HepG2 (cell line): ENCODE data around the gene THOC6.

Source experiments
- CAMTA2 ChIP-seq: sonication (generic); formaldehyde crosslinking; IDR thresholded peaks from 2 replicates; pipeline ENCODE4 v1.4.0; 2020; ENCODE audit warnings: mild to moderate bottlenecking, missing genetic modification reagents, borderline replicate concordance
- CEBPB ChIP-seq: IDR thresholded peaks from 2 replicates; pipeline ENCODE4 v1.6.1; 2011; ENCODE audit warnings: low read depth, low read length, improper control_type of control experiment, borderline replicate concordance
- GABPB1 ChIP-seq: IDR thresholded peaks from 2 replicates; pipeline ENCODE4 v1.6.1; 2016; ENCODE audit warnings: mild to moderate bottlenecking, missing genetic modification reagents, moderate library complexity, missing compliant biosample characterization
- HDAC2 ChIP-seq: sonication (generic); formaldehyde crosslinking; IDR thresholded peaks from 2 replicates; pipeline ENCODE4 v1.4.0; 2020; ENCODE audit warnings: missing genetic modification reagents
- KAT8 ChIP-seq: IDR thresholded peaks from 2 replicates; pipeline ENCODE4 v1.6.1; 2016; ENCODE audit warnings: missing genetic modification reagents, missing compliant biosample characterization
- MIER2 ChIP-seq: IDR thresholded peaks from 2 replicates; pipeline ENCODE4 v1.6.1; 2016; ENCODE audit warnings: missing biosample characterization, missing genetic modification reagents
- MYC ChIP-seq: sonication (generic); formaldehyde crosslinking; IDR thresholded peaks from 2 replicates; pipeline ENCODE4 v1.9.0; 2021; ENCODE audit warnings: missing genetic modification reagents, borderline replicate concordance
- POLR2A ChIP-seq, 2 experiments: IDR thresholded peaks; 2 replicates each; pipeline ENCODE4 v1.6.1; 2011; ENCODE audit warnings: low read depth in 2 of 2, low read length in 2 of 2, mild to moderate bottlenecking in 1 of 2, moderate library complexity in 1 of 2; ENCODE audit not compliant: insufficient read depth in 1 of 2
- SRSF9 ChIP-seq: fragments of 200-400 bp; formaldehyde crosslinking; IDR thresholded peaks from 2 replicates; pipeline ENCODE4 v1.6.1; 2018; ENCODE audit warnings: borderline replicate concordance, mild to moderate bottlenecking, low read depth, low read length; ENCODE audit not compliant: insufficient read depth, poor library complexity, severe bottlenecking
- ZNF331 ChIP-seq: sonication (generic); formaldehyde crosslinking; IDR thresholded peaks from 2 replicates; pipeline ENCODE4 v1.4.0; 2020; ENCODE audit warnings: missing genetic modification reagents
- TF ChIP-seq, protein P1 (sequence below): sonication (generic); formaldehyde crosslinking; IDR thresholded peaks from 2 replicates; pipeline ENCODE4 v1.5.0; 2020; ENCODE audit warnings: mild to moderate bottlenecking, missing genetic modification reagents, moderate library complexity
- TF ChIP-seq, protein P2 (sequence below): IDR thresholded peaks from 2 replicates; pipeline ENCODE4 v1.6.1; 2016
- TF ChIP-seq, protein P3 (sequence below): sonication (generic); formaldehyde crosslinking; IDR thresholded peaks from 2 replicates; pipeline ENCODE4 v1.4.0; 2020; ENCODE audit warnings: missing genetic modification reagents
- TF ChIP-seq, protein P4 (sequence below): sonication (generic); formaldehyde crosslinking; IDR thresholded peaks from 2 replicates; pipeline ENCODE4 v1.4.0; 2020; ENCODE audit warnings: missing genetic modification reagents

DNA sequence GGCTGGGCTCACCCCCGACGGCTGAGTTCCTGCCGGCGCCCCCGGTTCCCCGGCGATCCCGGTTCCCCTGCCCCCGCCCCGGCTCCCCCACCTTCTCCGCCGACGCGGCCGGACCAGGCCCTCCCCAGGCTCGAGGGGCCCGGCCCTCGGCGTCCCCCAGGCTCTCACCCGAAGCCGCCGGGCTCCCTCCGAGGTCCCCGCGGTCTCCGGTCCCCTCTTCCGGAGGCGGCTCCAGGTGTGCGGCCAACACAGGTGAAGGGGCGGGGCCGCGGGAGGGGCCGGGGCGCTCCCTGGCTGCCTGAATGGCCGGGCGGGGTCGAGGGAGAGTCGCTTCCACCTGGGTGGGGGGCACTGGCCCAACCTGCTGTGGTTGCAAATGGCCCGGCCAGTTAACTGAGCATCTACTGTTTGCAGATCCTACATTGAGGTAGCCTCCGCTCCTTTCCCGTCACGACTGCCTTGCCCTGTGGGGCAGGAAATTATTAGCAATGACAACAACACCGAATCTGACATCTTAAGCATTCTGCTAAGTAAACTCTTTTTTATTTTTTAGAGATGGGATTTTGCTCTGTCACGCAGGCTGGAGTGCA is 13.0 kb downstream of the THOC6 start, which contains the start of gene BICDL2:
- TF ChIP-seq ZNF331 (no peak), KAT8 (CRISPR knock-in tag) (no peak), CAMTA2 (CRISPR knock-in tag) (no peak), GABPB1 (CRISPR knock-in tag) (no peak), MYC (CRISPR knock-in tag) (no peak), MIER2 (no peak), HDAC2 (CRISPR knock-in tag) (no peak), POLR2A (IDR thresholded peaks at IDR 0.05; ENCODE audit: insufficient read depth in 1 of 2, low read depth in 2 of 2, low read length in 2 of 2) (no peak), CEBPB (no peak), SRSF9 (no peak)
- TF ChIP-seq, protein P1, sequence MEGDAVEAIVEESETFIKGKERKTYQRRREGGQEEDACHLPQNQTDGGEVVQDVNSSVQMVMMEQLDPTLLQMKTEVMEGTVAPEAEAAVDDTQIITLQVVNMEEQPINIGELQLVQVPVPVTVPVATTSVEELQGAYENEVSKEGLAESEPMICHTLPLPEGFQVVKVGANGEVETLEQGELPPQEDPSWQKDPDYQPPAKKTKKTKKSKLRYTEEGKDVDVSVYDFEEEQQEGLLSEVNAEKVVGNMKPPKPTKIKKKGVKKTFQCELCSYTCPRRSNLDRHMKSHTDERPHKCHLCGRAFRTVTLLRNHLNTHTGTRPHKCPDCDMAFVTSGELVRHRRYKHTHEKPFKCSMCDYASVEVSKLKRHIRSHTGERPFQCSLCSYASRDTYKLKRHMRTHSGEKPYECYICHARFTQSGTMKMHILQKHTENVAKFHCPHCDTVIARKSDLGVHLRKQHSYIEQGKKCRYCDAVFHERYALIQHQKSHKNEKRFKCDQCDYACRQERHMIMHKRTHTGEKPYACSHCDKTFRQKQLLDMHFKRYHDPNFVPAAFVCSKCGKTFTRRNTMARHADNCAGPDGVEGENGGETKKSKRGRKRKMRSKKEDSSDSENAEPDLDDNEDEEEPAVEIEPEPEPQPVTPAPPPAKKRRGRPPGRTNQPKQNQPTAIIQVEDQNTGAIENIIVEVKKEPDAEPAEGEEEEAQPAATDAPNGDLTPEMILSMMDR (CRISPR knock-in tag): no peak
- TF ChIP-seq, protein P2, sequence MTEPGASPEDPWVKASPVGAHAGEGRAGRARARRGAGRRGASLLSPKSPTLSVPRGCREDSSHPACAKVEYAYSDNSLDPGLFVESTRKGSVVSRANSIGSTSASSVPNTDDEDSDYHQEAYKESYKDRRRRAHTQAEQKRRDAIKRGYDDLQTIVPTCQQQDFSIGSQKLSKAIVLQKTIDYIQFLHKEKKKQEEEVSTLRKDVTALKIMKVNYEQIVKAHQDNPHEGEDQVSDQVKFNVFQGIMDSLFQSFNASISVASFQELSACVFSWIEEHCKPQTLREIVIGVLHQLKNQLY (CRISPR knock-in tag): no peak
- TF ChIP-seq, protein P3, sequence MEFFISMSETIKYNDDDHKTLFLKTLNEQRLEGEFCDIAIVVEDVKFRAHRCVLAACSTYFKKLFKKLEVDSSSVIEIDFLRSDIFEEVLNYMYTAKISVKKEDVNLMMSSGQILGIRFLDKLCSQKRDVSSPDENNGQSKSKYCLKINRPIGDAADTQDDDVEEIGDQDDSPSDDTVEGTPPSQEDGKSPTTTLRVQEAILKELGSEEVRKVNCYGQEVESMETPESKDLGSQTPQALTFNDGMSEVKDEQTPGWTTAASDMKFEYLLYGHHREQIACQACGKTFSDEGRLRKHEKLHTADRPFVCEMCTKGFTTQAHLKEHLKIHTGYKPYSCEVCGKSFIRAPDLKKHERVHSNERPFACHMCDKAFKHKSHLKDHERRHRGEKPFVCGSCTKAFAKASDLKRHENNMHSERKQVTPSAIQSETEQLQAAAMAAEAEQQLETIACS: no peak
- TF ChIP-seq, protein P4, sequence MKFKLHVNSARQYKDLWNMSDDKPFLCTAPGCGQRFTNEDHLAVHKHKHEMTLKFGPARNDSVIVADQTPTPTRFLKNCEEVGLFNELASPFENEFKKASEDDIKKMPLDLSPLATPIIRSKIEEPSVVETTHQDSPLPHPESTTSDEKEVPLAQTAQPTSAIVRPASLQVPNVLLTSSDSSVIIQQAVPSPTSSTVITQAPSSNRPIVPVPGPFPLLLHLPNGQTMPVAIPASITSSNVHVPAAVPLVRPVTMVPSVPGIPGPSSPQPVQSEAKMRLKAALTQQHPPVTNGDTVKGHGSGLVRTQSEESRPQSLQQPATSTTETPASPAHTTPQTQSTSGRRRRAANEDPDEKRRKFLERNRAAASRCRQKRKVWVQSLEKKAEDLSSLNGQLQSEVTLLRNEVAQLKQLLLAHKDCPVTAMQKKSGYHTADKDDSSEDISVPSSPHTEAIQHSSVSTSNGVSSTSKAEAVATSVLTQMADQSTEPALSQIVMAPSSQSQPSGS (CRISPR knock-in tag): no peak
